H7 (cell line): Measurements from ENCODE around the gene IFT122. TPM values are rescaled to one million over a fixed set of nuclear protein-coding genes. Genes with fewer than 3 reads are reported as not detected.

ENCODE experiments used
- DNase-seq: peaks from one replicate; pipeline ENCODE4 v3.0.0; 2012
- H3K27me3 ChIP-seq: 2 replicates; pipeline ENCODE4 v1.6.0; 2011; ENCODE audit warnings: mild to moderate bottlenecking, low read length; ENCODE audit not compliant: control insufficient read depth, insufficient read depth
- H3K36me3 ChIP-seq: replicated peaks from 2 replicates; pipeline ENCODE4 v1.5.1; 2011; ENCODE audit warnings: low read length; ENCODE audit not compliant: control insufficient read depth, insufficient read depth
- H3K4me3 ChIP-seq: 2 replicates; pipeline ENCODE4 v1.5.1; 2011; ENCODE audit warnings: low read depth, mild to moderate bottlenecking, control low read depth, low read length, moderate library complexity; ENCODE audit not compliant: insufficient read depth
- total RNA-seq: library from RNA; depleted of rRNA; stranded (reverse); fragments of >200 nt; shearing (Covaris generic); gene quantifications from 2 replicates; pipeline ENCODE4 v1.2.3, GENCODE V29; 2014

IFT122 gene
- total RNA-seq, 1 experiment from 2014 or later: 22.0 TPM

DNA sequence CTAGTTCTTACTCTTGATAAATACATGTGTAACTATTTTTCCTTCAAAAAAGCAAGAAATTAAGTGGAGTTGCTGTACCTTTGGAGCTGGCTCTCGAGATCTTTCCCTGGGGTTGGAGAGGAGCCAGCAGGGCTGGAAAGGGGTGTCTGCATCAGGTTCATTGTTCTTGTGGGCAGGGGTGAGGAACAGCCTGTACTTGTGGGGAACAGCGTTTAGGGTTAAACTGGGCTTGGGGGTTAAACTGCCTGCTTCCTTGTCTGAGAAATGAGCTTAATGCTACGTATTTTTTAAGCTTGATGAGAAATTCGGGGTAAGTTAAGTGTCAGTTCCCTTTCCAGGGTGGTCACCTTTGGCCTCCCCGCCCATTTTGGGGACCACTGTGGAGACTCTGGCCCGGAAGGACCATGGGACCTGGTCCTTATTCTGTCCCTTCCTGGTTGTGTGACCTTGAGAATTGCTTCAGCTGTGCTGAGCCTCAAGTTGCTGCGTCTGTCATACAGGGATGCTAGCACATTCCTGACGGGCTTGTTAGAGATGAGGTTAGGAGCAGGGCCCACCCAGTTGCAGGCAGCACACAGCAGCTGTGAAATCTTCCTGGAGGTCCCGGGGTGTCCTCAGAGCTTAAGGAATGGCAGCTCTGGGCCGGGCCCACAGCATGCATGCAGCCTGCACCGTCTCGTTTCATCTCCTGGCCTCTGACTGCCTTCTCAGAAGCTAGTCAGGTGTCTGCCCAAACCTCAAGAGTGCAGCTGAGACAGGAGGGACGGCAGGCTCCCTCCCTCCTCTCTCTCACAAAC lies 114.5 kb downstream of the IFT122 start:
- Histone ChIP-seq H3K36me3 (peaks cover 5% of the 10 kb centered on the region), H3K4me3 (no peak overlapping the region), H3K27me3 (no peaks in the 10 kb centered on the region)
- DNase-seq: no peak

DNA sequence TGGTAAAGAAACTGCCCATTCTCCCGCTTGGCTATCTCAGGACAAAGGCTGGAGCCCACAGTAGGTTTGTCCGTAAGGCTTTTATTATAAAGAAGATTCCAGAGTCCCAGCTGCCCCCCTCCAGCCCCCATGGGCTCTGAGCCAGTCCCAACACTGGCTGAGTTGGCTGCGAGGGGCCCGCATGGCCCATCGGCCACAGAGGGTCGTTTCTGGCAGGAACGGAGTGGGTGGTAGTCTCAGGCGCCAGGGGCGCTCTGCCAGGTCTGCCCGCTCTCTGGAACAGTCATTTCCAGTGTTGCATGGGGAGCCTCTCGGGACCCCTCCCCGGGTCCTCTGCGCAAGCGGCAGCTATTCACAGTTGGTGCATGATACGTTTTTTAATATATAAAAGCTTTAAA lies 115.1 kb downstream of the IFT122 start:
- Histone ChIP-seq H3K4me3 (no peak overlapping the region), H3K36me3 (peaks cover 5% of the 10 kb centered on the region), H3K27me3 (no peaks in the 10 kb centered on the region)
- DNase-seq: no peak

GRCh38 chr3:129555616-129556357 lies 115.8 kb downstream of the IFT122 start:
- Histone ChIP-seq H3K27me3 (no peaks in the 10 kb centered on the region), H3K4me3 (no peak overlapping the region), H3K36me3 (peaks cover 5% of the 10 kb centered on the region)
- no peak for DNase-seq

DNA sequence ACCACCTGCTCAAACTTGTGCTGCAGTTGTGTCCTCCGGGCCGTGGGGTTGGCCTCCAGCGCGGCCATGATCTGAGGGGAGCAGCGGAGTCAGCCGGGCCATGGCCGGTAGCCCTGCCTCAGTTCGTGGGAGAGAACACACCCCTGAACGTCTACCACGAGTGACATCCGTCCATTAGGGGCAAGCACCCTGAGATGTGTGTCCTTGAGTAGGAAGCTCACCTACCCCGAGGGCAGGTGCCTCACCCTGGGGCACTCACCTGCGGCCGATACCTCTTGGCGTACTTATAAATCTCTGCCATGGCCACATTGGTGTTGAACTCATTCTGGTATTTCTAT lies 116.3 kb downstream of the IFT122 start:
- Histone ChIP-seq H3K4me3 (no peak overlapping the region), H3K27me3 (no peaks in the 10 kb centered on the region), H3K36me3 (peaks cover 5% of the 10 kb centered on the region)
- no peak for DNase-seq

DNA sequence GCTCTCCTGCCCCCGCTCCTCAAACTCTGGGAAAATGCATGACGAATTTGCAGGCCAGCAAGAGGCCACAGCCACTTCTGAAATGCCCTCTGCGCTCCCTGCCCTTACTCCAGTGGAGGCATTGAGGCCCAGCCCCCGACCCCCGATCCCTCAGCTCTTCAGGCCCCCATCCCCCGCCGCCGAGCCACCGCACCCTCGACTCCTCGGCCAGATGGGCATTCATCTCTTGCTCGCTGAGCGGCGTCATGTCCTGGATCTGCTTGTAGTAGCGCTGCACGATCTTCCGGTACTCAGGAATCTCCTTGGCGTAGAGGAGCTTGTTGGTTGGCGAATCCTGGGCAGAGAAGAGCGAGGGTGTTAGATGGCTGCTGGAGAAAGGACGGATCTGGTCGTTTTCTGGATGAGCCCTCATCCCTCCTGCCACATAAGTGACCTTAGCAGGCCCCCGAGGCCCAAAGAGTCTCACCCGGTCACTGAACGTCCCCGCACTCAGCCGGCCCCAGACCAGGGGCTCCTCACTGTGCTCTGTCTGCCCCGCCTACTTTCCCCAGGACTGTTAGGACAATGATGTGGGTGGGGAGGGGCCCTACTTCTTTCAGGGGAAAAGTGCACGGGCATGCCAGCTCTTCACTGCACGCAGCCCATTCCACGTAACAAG lies 117.0 kb downstream of the IFT122 start:
- peaks cover 5% of the 10 kb centered on the region for H3K36me3 ChIP-seq
- DNase-seq: no peak
- no peak overlapping the region for H3K4me3 ChIP-seq
- no peaks in the 10 kb centered on the region for H3K27me3 ChIP-seq

DNA sequence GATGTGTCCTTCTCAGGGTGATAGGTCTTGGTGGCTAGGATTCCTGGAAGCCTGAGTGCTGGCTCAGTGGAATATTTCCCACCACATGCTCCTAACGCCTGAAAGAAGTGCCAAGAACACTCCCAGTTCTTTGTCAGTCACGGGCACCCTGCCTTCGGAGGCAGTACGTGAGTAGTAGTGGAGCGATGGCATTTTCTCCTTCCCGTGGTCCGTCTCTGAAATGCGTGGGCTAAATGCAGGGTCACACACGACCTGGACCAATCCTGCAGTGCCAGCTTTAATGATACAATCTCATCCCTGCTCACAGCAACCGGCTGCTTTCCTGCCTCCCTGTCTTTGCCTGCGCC lies 117.5 kb downstream of the IFT122 start:
- Histone ChIP-seq H3K36me3 (peaks cover 5% of the 10 kb centered on the region), H3K4me3 (no peak overlapping the region), H3K27me3 (no peaks in the 10 kb centered on the region)
- DNase-seq: no peak

GRCh38 chr3:129558081-129558771 lies 118.2 kb downstream of the IFT122 start:
- H3K36me3 ChIP-seq: peaks cover 5% of the 10 kb centered on the region
- DNase-seq: no peak
- H3K27me3 ChIP-seq: no peaks in the 10 kb centered on the region
- no peak overlapping the region for H3K4me3 ChIP-seq

DNA sequence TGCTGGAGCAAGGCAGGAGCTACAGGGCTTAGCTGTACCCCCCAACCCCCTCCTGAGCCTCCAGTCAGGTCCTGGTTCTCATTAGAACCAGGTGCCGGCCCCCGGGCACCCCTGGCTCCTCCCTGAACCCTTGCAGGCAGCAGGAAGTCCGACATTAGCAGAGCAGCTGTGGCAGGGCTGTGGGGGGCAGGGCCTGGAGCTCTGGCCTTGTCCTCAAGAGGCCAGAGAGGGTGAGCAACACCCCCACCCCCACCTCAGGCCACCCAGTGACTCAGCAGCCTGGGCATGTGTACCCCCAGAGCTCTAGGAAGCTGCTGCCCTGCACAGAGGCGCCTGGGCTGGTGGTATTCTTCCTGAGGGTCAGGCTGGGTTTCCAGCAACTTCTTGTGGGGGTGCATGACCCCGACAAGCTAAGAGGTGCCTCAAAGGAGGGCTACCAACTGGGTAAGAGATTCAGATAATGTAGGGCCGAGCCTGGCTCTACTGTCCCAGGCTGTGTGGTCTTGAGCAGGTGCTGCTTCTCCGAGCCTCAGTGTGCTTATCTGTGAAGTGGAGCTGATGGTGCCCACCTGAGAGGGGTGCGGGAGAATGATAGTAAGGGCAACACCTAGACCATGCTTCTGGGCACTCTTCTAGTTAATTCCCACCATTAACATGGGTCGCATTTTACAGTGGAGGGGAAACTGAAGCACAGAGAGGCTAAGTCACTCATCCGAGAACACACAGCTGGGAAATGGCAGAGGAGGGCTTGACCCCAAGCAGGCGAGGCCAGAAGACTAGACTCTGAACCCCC lies 118.9 kb downstream of the IFT122 start:
- H3K36me3 ChIP-seq: peaks cover 5% of the 10 kb centered on the region
- no peak for DNase-seq
- no peaks in the 10 kb centered on the region for H3K27me3 ChIP-seq
- H3K4me3 ChIP-seq: no peak overlapping the region

DNA sequence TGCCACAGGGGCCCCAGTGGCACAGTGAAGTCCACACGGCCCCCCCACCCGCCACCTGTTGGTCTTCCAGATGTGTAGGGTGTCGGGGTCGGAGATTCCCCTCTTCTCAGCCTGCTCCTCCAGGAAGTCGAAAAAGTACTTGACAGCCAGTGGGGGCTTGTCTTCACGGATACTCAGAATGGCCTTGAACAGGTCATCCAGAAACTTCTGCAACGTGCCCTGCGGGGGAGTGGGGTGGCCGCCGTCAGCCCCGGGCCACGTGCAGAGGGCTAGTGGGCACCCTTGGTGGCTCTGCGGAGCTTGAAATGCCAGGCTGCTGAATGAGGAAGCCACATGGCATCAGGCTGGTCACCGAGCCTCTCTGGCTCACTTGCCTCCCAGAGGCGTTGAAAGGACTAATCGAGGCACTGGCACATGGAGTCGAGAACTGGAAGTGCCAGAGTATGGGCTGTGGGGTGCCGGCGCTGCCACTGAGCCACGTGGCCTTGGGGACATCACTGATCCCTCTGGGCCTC lies 119.6 kb downstream of the IFT122 start:
- DNase-seq: no peak
- no peak overlapping the region for H3K4me3 ChIP-seq
- H3K36me3 ChIP-seq: peaks cover 5% of the 10 kb centered on the region
- H3K27me3 ChIP-seq: no peaks in the 10 kb centered on the region

DNA sequence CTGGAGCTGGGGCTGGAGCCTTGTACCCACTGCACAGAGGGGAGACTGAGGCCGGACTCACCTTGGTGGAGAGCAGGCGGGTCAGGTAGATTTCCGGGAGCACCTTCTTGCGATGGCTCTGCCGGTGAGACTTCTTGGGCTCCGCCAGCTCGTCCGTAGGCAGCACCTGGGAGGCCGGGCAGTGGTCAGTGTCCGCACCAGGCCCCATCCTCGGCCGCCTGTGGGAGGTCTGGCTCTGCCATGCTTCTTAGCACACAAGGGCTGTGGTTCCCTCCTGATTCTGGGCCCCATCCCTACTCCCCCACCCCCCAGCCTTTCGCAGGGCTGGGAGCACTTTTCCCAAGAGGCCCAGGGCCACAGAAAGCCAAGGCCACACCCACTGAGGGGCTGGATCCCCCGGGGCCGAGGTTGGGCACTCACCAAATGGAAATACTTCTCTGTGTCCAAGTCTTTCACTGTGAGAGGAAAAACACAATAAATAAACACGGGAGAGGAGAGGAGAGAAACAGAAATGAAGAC lies 120.3 kb downstream of the IFT122 start:
- Histone ChIP-seq H3K4me3 (no peak overlapping the region), H3K36me3 (peaks cover 5% of the 10 kb centered on the region), H3K27me3 (no peaks in the 10 kb centered on the region)
- DNase-seq: no peak

DNA sequence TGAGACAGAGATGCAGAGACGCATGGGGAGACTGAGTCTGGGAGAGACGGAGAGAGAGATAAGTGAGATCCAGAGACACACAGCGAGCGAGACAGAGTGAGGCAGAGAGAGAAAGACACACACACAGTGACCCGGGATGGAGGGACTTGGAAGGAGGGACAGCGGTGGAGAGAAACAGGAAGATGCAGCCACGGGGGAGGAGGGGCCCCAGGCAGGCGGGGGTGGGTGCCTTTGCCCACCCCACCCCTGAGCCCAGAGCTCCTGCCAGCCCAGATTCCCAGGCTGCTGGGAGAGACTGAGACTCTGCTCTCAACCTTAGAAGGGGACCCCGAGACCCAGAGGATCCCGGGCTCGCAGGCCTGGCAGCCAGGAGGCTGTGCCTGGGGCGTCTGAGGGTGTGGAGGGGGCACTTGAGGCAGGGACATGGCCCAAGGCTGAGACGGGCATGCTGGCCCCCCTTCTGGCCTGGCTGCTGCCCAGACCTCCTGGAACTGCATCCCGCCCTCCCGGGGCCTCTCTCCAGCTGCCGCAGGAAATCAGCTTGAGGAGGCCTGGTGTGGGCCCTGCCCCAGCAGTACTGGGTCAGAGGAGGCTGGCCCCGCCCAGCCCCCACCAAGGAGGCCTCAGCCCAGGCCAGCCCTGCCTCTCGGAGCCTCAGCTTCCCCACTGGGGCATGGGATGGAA lies 121.0 kb downstream of the IFT122 start:
- DNase-seq: no peak

DNA sequence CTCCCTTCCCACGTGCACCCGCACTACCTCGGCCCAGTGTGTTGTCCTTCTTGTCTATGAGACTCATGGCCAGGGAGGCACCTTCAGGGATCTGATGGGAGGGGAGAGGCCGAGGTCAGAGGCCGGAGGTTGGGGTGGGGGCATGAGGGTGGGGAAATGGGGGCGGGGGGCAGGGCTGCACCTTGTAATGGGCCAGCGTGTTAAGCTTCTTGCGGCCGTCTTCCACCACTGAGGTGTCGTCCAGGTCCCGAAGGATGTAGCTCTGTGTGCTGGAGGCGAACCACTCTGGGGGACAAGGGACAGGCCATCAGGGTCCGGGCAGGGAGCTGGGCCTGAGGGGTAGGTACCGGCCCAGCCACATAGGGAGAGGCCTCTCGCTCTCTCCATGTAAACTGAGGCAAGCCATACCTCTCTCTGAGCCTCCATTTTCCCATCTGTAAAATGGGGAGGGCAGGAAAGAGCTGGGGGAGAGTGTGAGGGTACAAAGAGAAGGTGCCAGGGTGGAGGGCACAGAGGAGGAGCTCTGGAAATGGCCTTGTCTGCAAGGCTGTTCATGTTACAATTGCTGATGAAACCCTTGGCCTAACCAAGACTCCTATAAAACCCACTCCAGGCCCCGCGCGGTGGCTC lies 121.7 kb downstream of the IFT122 start:
- no peak for DNase-seq
- H3K27me3 ChIP-seq: no peaks in the 10 kb centered on the region
- H3K4me3 ChIP-seq: no peak overlapping the region
- H3K36me3 ChIP-seq: peaks cover 5% of the 10 kb centered on the region

More for the DNA sequence above, 121.0 kb downstream of the IFT122 start:
- Histone ChIP-seq H3K4me3 (no peak overlapping the region), H3K27me3 (no peaks in the 10 kb centered on the region), H3K36me3 (peaks cover 5% of the 10 kb centered on the region)

- Histone ChIP-seq H3K4me3 (no peak overlapping the region), H3K27me3 (no peaks in the 10 kb centered on the region)
- DNase-seq: no peak
Measured at GRCh38 chr3:129562803-129563202, 122.8 kb downstream of the IFT122 start.

More at GRCh38 chr3:129562803-129563202, 122.8 kb downstream of the IFT122 start:
- peaks cover 5% of the 10 kb centered on the region for H3K36me3 ChIP-seq
